Measurements from ENCODE around the gene MAML3.

DNA sequence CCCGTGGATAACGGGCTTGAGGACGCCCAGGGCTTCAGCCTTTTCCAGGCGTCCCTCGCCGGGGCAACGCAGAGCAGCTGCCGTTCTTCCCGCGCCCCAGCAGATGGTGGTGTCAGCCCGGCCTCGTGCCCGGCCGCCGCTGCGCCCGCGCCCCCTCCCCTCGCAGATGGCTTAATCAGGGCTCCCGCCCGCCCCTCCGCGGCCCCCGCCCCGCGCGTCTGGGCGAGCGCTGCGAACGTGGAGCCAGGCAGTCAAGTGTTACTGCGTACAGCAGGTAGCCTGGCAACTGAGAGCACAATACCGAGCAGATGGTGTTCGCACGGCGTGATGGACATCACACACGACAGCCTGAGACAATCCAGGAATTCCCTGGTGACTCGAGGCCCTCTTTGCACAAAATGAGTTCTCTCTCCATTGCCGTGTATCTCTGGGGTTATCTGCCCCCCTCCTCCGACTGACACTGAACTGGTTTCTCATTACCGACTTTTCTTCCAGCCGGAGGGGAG, 419.1 kb downstream of the MAML3 start:
- TF ChIP-seq, protein P1, sequence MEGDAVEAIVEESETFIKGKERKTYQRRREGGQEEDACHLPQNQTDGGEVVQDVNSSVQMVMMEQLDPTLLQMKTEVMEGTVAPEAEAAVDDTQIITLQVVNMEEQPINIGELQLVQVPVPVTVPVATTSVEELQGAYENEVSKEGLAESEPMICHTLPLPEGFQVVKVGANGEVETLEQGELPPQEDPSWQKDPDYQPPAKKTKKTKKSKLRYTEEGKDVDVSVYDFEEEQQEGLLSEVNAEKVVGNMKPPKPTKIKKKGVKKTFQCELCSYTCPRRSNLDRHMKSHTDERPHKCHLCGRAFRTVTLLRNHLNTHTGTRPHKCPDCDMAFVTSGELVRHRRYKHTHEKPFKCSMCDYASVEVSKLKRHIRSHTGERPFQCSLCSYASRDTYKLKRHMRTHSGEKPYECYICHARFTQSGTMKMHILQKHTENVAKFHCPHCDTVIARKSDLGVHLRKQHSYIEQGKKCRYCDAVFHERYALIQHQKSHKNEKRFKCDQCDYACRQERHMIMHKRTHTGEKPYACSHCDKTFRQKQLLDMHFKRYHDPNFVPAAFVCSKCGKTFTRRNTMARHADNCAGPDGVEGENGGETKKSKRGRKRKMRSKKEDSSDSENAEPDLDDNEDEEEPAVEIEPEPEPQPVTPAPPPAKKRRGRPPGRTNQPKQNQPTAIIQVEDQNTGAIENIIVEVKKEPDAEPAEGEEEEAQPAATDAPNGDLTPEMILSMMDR (IDR thresholded peaks at IDR 0.05): peak in 5 of 7 experiments; percentile 56 to 81 (median 70)
- TF ChIP-seq POLR2A (IDR thresholded peaks at IDR 0.05): no peak
- no peak for TF ChIP-seq EP300 (IDR thresholded peaks at IDR 0.05)
